Fibroblast of lung (primary cell): ENCODE measurements around the gene AHCYL2. TPM values are rescaled to one million over a fixed set of nuclear protein-coding genes. Genes with fewer than 3 reads are reported as not detected.
"Not testable (repeated sequence)": the region's sequence is repeated elsewhere in the genome, so short reads cannot be mapped to it uniquely, and the experiment has no call there.

Experiments used
- DNase-seq, 2 donors: peaks; one replicate each; pipeline versions ENCODE4 v3.0.0 to v3.0.0-alpha.2; 2010; ENCODE audit warnings: low read depth in 2 of 2
- H2AFZ ChIP-seq: 2 replicates; pipeline ENCODE4 v1.5.1; 2012; ENCODE audit warnings: low read length, control low read depth, inconsistent platforms
- H3K27ac ChIP-seq: 2 replicates; pipeline ENCODE4 v1.5.1; 2011; ENCODE audit warnings: low read length, control low read depth; ENCODE audit not compliant: insufficient read depth
- H3K27me3 ChIP-seq: 2 replicates; pipeline ENCODE4 v1.5.1; 2011; ENCODE audit warnings: mild to moderate bottlenecking, low read length; ENCODE audit not compliant: control insufficient read depth, insufficient read depth
- H3K36me3 ChIP-seq: 2 replicates; pipeline ENCODE4 v1.5.1; 2011; ENCODE audit warnings: low read length; ENCODE audit not compliant: control insufficient read depth, insufficient read depth
- H3K4me1 ChIP-seq: 2 replicates; pipeline ENCODE4 v1.5.1; 2011; ENCODE audit warnings: low read length; ENCODE audit not compliant: control insufficient read depth, insufficient read depth; ENCODE audit errors: extremely low read depth
- H3K4me2 ChIP-seq: 2 replicates; pipeline ENCODE4 v1.5.1; 2011; ENCODE audit warnings: low read length, control low read depth; ENCODE audit not compliant: insufficient read depth; ENCODE audit errors: extremely low read depth
- H3K4me3 ChIP-seq, 4 experiments: fragments of 200-600 bp in 1 of 4; sonication (generic) in 1 of 4; replicated peaks in 1 of 4; 2 replicates each; pipeline ENCODE4 v1.5.1; 2011 to 2016; ENCODE audit warnings: low read length in 4 of 4, low read depth in 3 of 4, mild to moderate bottlenecking in 3 of 4, control low read depth in 2 of 4, inconsistent platforms in 1 of 4, mixed read lengths in 1 of 4; ENCODE audit not compliant: insufficient read depth in 1 of 4; ENCODE audit errors: control extremely low read depth in 1 of 4
- H3K79me2 ChIP-seq: 2 replicates; pipeline ENCODE4 v1.5.1; 2012; ENCODE audit warnings: mild to moderate bottlenecking, low read length, inconsistent platforms; ENCODE audit not compliant: control insufficient read depth, insufficient read depth
- H3K9ac ChIP-seq: 2 replicates; pipeline ENCODE4 v1.5.1; 2011; ENCODE audit warnings: mild to moderate bottlenecking, low read length, control low read depth; ENCODE audit not compliant: insufficient read depth
- H3K9me3 ChIP-seq: 2 replicates; pipeline ENCODE4 v1.5.1; 2012; ENCODE audit warnings: low read depth, low read length; ENCODE audit not compliant: control insufficient read depth, insufficient read depth
- H4K20me1 ChIP-seq: 2 replicates; pipeline ENCODE4 v1.5.1; 2011; ENCODE audit warnings: low read length; ENCODE audit not compliant: control insufficient read depth, insufficient read depth; ENCODE audit errors: extremely low read depth
- EZH2 ChIP-seq: IDR thresholded peaks from 2 replicates; pipeline ENCODE4 v1.5.1; 2012; ENCODE audit warnings: low read length, control low read depth, mild to moderate bottlenecking; ENCODE audit errors: missing control alignments
- polyA plus RNA-seq, 2 donors: library from polyadenylated mRNA; depleted of rRNA in 1 of 2; stranded (reverse) in 1 of 2; unstranded in 1 of 2; fragments of >200 nt; gene quantifications; 2 replicates each; pipeline ENCODE4 v1.2.1, GENCODE V29; 2011 to 2012; ENCODE audit warnings: missing spikeins in 1 of 2
- total RNA-seq: library from RNA; depleted of rRNA; stranded (reverse); fragments of >200 nt; gene quantifications from 2 replicates; pipeline ENCODE4 v1.2.1, GENCODE V29; 2014
- TF ChIP-seq, protein P1 (sequence below), 2 donors: IDR thresholded peaks in 1 of 2; conservative IDR thresholded peaks in 1 of 2; 1 replicate in 1 of 2; 2 replicates in 1 of 2; pipeline ENCODE4 v1.5.1; 2011 to 2012; ENCODE audit warnings: low read length in 2 of 2, control low read depth in 1 of 2, inconsistent platforms in 1 of 2, low read depth in 1 of 2, mild to moderate bottlenecking in 1 of 2

Gene AHCYL2
- total and polyA plus RNA-seq, 2 donors (not counting 1 experiment from before 2014, with no cell fraction given): 8.7 to 11.9 TPM

DNA sequence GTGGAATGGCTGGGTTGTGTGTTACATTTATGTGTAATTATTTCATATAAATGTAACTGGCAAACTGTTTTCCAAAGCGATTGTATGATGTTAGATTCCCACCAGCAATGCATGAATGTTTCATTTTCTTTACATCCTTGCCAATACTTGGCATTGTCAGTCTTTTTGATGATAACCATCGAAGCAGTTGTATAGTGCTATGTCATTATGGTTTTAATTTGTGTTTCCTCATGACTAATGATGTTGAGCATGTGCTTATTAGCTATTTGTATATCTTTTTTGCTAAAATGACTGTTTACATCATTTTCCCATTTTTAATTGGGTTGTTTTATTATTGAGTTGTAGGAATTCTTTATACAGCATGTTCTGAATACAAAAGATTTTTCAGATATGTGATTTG, 22.3 kb downstream of the AHCYL2 start:
- no peak overlapping the region for H3K4me2 ChIP-seq
- H3K79me2 ChIP-seq: no peaks in the 10 kb centered on the region
- no peaks in the 10 kb centered on the region for H3K9me3 ChIP-seq
- no peak for TF ChIP-seq EZH2
- TF ChIP-seq, protein P1, sequence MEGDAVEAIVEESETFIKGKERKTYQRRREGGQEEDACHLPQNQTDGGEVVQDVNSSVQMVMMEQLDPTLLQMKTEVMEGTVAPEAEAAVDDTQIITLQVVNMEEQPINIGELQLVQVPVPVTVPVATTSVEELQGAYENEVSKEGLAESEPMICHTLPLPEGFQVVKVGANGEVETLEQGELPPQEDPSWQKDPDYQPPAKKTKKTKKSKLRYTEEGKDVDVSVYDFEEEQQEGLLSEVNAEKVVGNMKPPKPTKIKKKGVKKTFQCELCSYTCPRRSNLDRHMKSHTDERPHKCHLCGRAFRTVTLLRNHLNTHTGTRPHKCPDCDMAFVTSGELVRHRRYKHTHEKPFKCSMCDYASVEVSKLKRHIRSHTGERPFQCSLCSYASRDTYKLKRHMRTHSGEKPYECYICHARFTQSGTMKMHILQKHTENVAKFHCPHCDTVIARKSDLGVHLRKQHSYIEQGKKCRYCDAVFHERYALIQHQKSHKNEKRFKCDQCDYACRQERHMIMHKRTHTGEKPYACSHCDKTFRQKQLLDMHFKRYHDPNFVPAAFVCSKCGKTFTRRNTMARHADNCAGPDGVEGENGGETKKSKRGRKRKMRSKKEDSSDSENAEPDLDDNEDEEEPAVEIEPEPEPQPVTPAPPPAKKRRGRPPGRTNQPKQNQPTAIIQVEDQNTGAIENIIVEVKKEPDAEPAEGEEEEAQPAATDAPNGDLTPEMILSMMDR (conservative IDR thresholded peaks at IDR 0.05 in 1 of 2, IDR thresholded peaks at IDR 0.05 in 1 of 2; ENCODE audit: low read depth in 1 of 2, low read length in 2 of 2): no peak
- H3K9ac ChIP-seq: no peak overlapping the region
- H3K4me1 ChIP-seq: no peaks in the 10 kb centered on the region
- no peak for DNase-seq
- H3K36me3 ChIP-seq: no peaks in the 10 kb centered on the region
- H3K27me3 ChIP-seq: no peaks in the 10 kb centered on the region
- H3K27ac ChIP-seq: no peak overlapping the region
- no peak overlapping the region for H2AFZ ChIP-seq
- H3K4me3 ChIP-seq: no peak overlapping the region
- H4K20me1 ChIP-seq: no peaks in the 10 kb centered on the region

DNA sequence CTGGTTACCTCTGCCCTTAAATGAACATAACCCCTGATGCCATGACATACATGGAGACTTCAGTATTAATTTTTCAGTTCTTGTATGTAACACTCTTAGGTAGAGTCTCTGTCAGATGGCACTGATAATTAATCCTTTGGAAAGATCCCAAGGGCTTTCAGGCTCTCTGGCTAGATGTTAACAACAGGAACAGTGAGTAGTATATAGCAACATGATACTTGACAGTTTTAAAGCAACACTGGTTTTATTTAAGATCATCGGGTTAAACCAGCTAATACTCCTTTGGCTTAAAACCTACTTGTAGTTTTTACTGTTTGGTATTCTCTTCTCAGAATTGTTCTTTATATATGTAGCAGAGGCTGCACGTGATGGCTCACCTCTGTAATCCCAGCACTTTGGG, 27.3 kb downstream of the AHCYL2 start:
- Histone ChIP-seq H3K9me3 (no peaks in the 10 kb centered on the region), H3K9ac (no peak overlapping the region), H4K20me1 (no peaks in the 10 kb centered on the region), H3K36me3 (no peaks in the 10 kb centered on the region), H3K4me3 (no peak overlapping the region), H3K4me1 (no peaks in the 10 kb centered on the region), H3K79me2 (no peaks in the 10 kb centered on the region), H3K27me3 (no peaks in the 10 kb centered on the region), H3K27ac (no peak overlapping the region), H2AFZ (no peak overlapping the region), H3K4me2 (no peak overlapping the region)
- no peak for DNase-seq
- TF ChIP-seq, protein P1 (conservative IDR thresholded peaks at IDR 0.05 in 1 of 2, IDR thresholded peaks at IDR 0.05 in 1 of 2; ENCODE audit: low read depth in 1 of 2, low read length in 2 of 2): no peak
- no peak for TF ChIP-seq EZH2

DNA sequence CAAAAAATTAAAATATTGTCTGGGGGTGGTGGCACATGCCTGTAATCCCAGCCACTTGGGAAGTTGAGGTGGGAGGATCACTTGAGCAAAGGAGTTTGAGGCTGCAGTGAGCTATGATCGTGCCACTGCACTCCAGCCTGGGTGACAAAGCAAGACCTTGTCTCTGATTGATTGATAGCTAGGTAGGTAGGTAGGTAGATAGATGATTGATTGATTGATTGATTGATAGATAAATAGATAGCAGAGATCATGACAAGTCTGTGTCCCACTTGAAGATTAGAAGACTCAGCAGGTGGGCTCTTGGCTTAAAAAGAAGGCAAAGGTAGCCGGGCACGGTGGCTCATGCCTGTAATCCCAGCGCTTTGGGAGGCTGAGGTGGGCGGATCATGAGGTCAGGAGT, 27.8 kb downstream of the AHCYL2 start:
- not testable (repeated sequence) for H3K4me1 ChIP-seq, DNase-seq, H3K9me3 ChIP-seq

More for the DNA sequence above, 27.8 kb downstream of the AHCYL2 start:
- H3K36me3 ChIP-seq, H3K9ac ChIP-seq, H2AFZ ChIP-seq, H3K27ac ChIP-seq, H4K20me1 ChIP-seq, H3K79me2 ChIP-seq, H3K27me3 ChIP-seq, H3K4me2 ChIP-seq, H3K4me3 ChIP-seq: not testable (repeated sequence)
